GM19193 (cell line): ENCODE measurements around the gene LMF2.

ENCODE experiments used
- POLR2A ChIP-seq: IDR thresholded peaks from 4 replicates; pipeline ENCODE4 v1.6.1; 2011; ENCODE audit not compliant: insufficient read depth, insufficient read length; ENCODE audit errors: extremely low read depth

LMF2 gene

GRCh38 chr22:50459496-50460140 lies 47.9 kb downstream of the LMF2 start:
- TF ChIP-seq POLR2A = no peak

- no peak for TF ChIP-seq POLR2A
Observed at GRCh38 chr22:50459016-50459415, 48.5 kb downstream of the LMF2 start.

- TF ChIP-seq POLR2A = no peak
Observed at GRCh38 chr22:50456466-50457234, 50.9 kb downstream of the LMF2 start.

- no peak for TF ChIP-seq POLR2A
Observed at GRCh38 chr22:50456026-50456425, 51.5 kb downstream of the LMF2 start.

- no peak for TF ChIP-seq POLR2A
Observed at GRCh38 chr22:50455201-50455600, 52.3 kb downstream of the LMF2 start.

- TF ChIP-seq POLR2A = no peak
Observed at GRCh38 chr22:50454556-50455075, 52.9 kb downstream of the LMF2 start.
